COLO829 (cell line): ENCODE measurements around the gene CALY.
A peak's percentile ranks its signal among the peaks of the same experiment; 100 is the strongest.

ENCODE experiments used
- DNase-seq: peaks from one replicate; pipeline ENCODE4 v3.0.0; 2012; ENCODE audit warnings: low spot score

The CALY gene

GRCh38 chr10:133366130-133366478, 29.4 kb upstream of the CALY start:
- DNase-seq, result no peak

GRCh38 chr10:133365461-133366129, 28.9 kb upstream of the CALY start:
- no peak for DNase-seq

- no peak for DNase-seq
Observed at GRCh38 chr10:133364645-133365431, 28.1 kb upstream of the CALY start.

GRCh38 chr10:133362846-133363245, 26.1 kb upstream of the CALY start:
- no peak for DNase-seq

GRCh38 chr10:133361773-133362441, 25.2 kb upstream of the CALY start:
- no peak for DNase-seq

GRCh38 chr10:133361227-133361626, 24.5 kb upstream of the CALY start:
- DNase-seq, result no peak

GRCh38 chr10:133359972-133360610, 23.4 kb upstream of the CALY start:
- DNase-seq, result no peak

- no peak for DNase-seq
Observed at GRCh38 chr10:133359554-133359971, 22.9 kb upstream of the CALY start.

- DNase-seq, result no peak
Observed at GRCh38 chr10:133358925-133359310, 22.2 kb upstream of the CALY start.

GRCh38 chr10:133358162-133358924, 21.6 kb upstream of the CALY start:
- DNase-seq, result no peak

- peak; percentile 64 for DNase-seq
Observed at GRCh38 chr10:133357285-133358161, 20.8 kb upstream of the CALY start, which contains the start of gene FUOM. TSS of gene FUOM (minus strand) at chr10:133358019. CDS start at chr10:133358007, 12 bp downstream.

GRCh38 chr10:133356549-133357284, 20.0 kb upstream of the CALY start:
- DNase-seq, result no peak

GRCh38 chr10:133355991-133356390, 19.3 kb upstream of the CALY start:
- DNase-seq, result no peak

- DNase-seq, result no peak
Observed at GRCh38 chr10:133355266-133355665, 18.6 kb upstream of the CALY start.

GRCh38 chr10:133354672-133355240, 18.1 kb upstream of the CALY start:
- DNase-seq, result no peak

- no peak for DNase-seq
Observed at GRCh38 chr10:133353988-133354605, 17.4 kb upstream of the CALY start.

- DNase-seq, result no peak
Observed at GRCh38 chr10:133353202-133353959, 16.7 kb upstream of the CALY start.
